ENCODE data around the gene FOSL1.

Gene FOSL1

GRCh38 chr11:65869643-65870306 lies 30.4 kb downstream of the FOSL1 start:
- no peaks in the 10 kb centered on the region for H3K9me2 ChIP-seq (replicated peaks; ENCODE audit: insufficient read depth, low read length)
- H3K4me2 ChIP-seq (ENCODE audit: low read depth, low read length, poor library complexity, severe bottlenecking), result no peak overlapping the region
- TF ChIP-seq EZH2phosphoT487 (conservative IDR thresholded peaks at IDR 0.05; ENCODE audit: low read length), result no peak
- TF ChIP-seq, protein P1, sequence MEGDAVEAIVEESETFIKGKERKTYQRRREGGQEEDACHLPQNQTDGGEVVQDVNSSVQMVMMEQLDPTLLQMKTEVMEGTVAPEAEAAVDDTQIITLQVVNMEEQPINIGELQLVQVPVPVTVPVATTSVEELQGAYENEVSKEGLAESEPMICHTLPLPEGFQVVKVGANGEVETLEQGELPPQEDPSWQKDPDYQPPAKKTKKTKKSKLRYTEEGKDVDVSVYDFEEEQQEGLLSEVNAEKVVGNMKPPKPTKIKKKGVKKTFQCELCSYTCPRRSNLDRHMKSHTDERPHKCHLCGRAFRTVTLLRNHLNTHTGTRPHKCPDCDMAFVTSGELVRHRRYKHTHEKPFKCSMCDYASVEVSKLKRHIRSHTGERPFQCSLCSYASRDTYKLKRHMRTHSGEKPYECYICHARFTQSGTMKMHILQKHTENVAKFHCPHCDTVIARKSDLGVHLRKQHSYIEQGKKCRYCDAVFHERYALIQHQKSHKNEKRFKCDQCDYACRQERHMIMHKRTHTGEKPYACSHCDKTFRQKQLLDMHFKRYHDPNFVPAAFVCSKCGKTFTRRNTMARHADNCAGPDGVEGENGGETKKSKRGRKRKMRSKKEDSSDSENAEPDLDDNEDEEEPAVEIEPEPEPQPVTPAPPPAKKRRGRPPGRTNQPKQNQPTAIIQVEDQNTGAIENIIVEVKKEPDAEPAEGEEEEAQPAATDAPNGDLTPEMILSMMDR (IDR thresholded peaks at IDR 0.05; ENCODE audit: insufficient read depth, low read length, poor library complexity, severe bottlenecking), result no peak
- no peaks in the 10 kb centered on the region for H3K79me2 ChIP-seq (ENCODE audit: insufficient read depth, low read length)
- H3K27ac ChIP-seq (ENCODE audit: low read depth, low read length), result no peak overlapping the region
- no peaks in the 10 kb centered on the region for H3F3A ChIP-seq (ENCODE audit: insufficient read depth)
- no peak overlapping the region for H2AFZ ChIP-seq (ENCODE audit: low read depth, low read length, severe bottlenecking)
- H3K9me3 ChIP-seq (ENCODE audit: insufficient read depth, low read length), result no peaks in the 10 kb centered on the region
- H3K27me3 ChIP-seq (ENCODE audit: low read length), result no peaks in the 10 kb centered on the region
- H3K9ac ChIP-seq (ENCODE audit: low read length), result no peak overlapping the region
- H4K20me1 ChIP-seq (ENCODE audit: low read depth, low read length), result no peaks in the 10 kb centered on the region
- H3K36me3 ChIP-seq (ENCODE audit: low read length), result no peaks in the 10 kb centered on the region
- no peak overlapping the region for H3K4me3 ChIP-seq (ENCODE audit: insufficient read depth, low read length, poor library complexity, severe bottlenecking)

- H3K9me3 ChIP-seq (ENCODE audit: insufficient read depth, low read length), result no peaks in the 10 kb centered on the region
- H3K9ac ChIP-seq (ENCODE audit: low read length), result no peak overlapping the region
- H2AFZ ChIP-seq (ENCODE audit: low read depth, low read length, severe bottlenecking), result no peak overlapping the region
- H3K27ac ChIP-seq (ENCODE audit: low read depth, low read length), result no peak overlapping the region
- H3K36me3 ChIP-seq (ENCODE audit: low read length), result no peaks in the 10 kb centered on the region
- TF ChIP-seq EZH2phosphoT487 (conservative IDR thresholded peaks at IDR 0.05; ENCODE audit: low read length), result no peak
- TF ChIP-seq, protein P1 (IDR thresholded peaks at IDR 0.05; ENCODE audit: insufficient read depth, low read length, poor library complexity, severe bottlenecking), result no peak
- no peaks in the 10 kb centered on the region for H3K27me3 ChIP-seq (ENCODE audit: low read length)
- no peaks in the 10 kb centered on the region for H4K20me1 ChIP-seq (ENCODE audit: low read depth, low read length)
- H3F3A ChIP-seq (ENCODE audit: insufficient read depth), result no peaks in the 10 kb centered on the region
- H3K79me2 ChIP-seq (ENCODE audit: insufficient read depth, low read length), result no peaks in the 10 kb centered on the region
- no peak overlapping the region for H3K4me2 ChIP-seq (ENCODE audit: low read depth, low read length, poor library complexity, severe bottlenecking)
- H3K9me2 ChIP-seq (replicated peaks; ENCODE audit: insufficient read depth, low read length), result no peaks in the 10 kb centered on the region
- no peak overlapping the region for H3K4me3 ChIP-seq (ENCODE audit: insufficient read depth, low read length, poor library complexity, severe bottlenecking)
Observed at GRCh38 chr11:65868907-65869306, 31.3 kb downstream of the FOSL1 start.

GRCh38 chr11:65868076-65868667 lies 32.0 kb downstream of the FOSL1 start:
- Histone ChIP-seq H3K9me3 (ENCODE audit: insufficient read depth, low read length) (no peaks in the 10 kb centered on the region), H3K4me2 (ENCODE audit: low read depth, low read length, poor library complexity, severe bottlenecking) (no peak overlapping the region), H3K4me3 (ENCODE audit: insufficient read depth, low read length, poor library complexity, severe bottlenecking) (no peak overlapping the region), H3K9ac (ENCODE audit: low read length) (no peak overlapping the region), H3K36me3 (ENCODE audit: low read length) (no peaks in the 10 kb centered on the region), H3K9me2 (replicated peaks; ENCODE audit: insufficient read depth, low read length) (no peaks in the 10 kb centered on the region), H3K27ac (ENCODE audit: low read depth, low read length) (no peak overlapping the region), H2AFZ (ENCODE audit: low read depth, low read length, severe bottlenecking) (no peak overlapping the region), H3F3A (ENCODE audit: insufficient read depth) (no peaks in the 10 kb centered on the region), H3K27me3 (ENCODE audit: low read length) (no peaks in the 10 kb centered on the region), H4K20me1 (ENCODE audit: low read depth, low read length) (no peaks in the 10 kb centered on the region), H3K79me2 (ENCODE audit: insufficient read depth, low read length) (no peaks in the 10 kb centered on the region)
- TF ChIP-seq, protein P1 (IDR thresholded peaks at IDR 0.05; ENCODE audit: insufficient read depth, low read length, poor library complexity, severe bottlenecking), result no peak
- TF ChIP-seq EZH2phosphoT487 (conservative IDR thresholded peaks at IDR 0.05; ENCODE audit: low read length), result no peak
